Neural progenitor cell (in vitro differentiated cells): ENCODE measurements around the gene CBR3. TPM values are rescaled to one million over a fixed set of nuclear protein-coding genes. Genes with fewer than 3 reads are reported as not detected.

Experiments
- DNase-seq: peaks from one replicate; pipeline ENCODE4 v3.0.0-alpha.2; 2016; ENCODE audit warnings: low spot score
- H2AFZ ChIP-seq: fragments of 200-600 bp; sonication (generic); replicated peaks from 2 replicates; pipeline ENCODE4 v1.6.1; 2016; ENCODE audit warnings: antibody characterized with exemption
- H3F3A ChIP-seq: fragments of 200-600 bp; sonication (generic); 2 replicates; pipeline ENCODE4 v1.6.1; 2016; ENCODE audit warnings: antibody characterized with exemption, low read depth
- H3K27ac ChIP-seq: fragments of 200-600 bp; sonication (generic); 2 replicates; pipeline ENCODE4 v1.5.1; 2016; ENCODE audit warnings: mild to moderate bottlenecking
- H3K27me3 ChIP-seq: fragments of 200-600 bp; sonication (generic); 2 replicates; pipeline ENCODE4 v1.6.1; 2016; ENCODE audit warnings: mild to moderate bottlenecking, moderate library complexity
- H3K36me3 ChIP-seq: fragments of 200-600 bp; sonication (generic); 2 replicates; pipeline ENCODE4 v1.5.1; 2016
- H3K4me1 ChIP-seq: fragments of 200-600 bp; sonication (generic); 2 replicates; pipeline ENCODE4 v1.6.1; 2016; ENCODE audit warnings: mixed run types
- H3K4me2 ChIP-seq: fragments of 200-600 bp; sonication (generic); 2 replicates; pipeline ENCODE4 v1.6.1; 2016
- H3K4me3 ChIP-seq: fragments of 200-600 bp; sonication (generic); 2 replicates; pipeline ENCODE4 v1.5.1; 2016
- H3K79me2 ChIP-seq: fragments of 200-600 bp; sonication (generic); 2 replicates; pipeline ENCODE4 v1.6.1; 2016; ENCODE audit warnings: low read depth
- H3K9ac ChIP-seq: fragments of 200-600 bp; sonication (generic); 2 replicates; pipeline ENCODE4 v1.6.1; 2016
- H3K9me3 ChIP-seq: fragments of 200-600 bp; sonication (generic); 2 replicates; pipeline ENCODE4 v1.5.1; 2016; ENCODE audit warnings: low read depth
- H4K20me1 ChIP-seq: fragments of 200-600 bp; sonication (generic); 2 replicates; pipeline ENCODE4 v1.6.1; 2016; ENCODE audit warnings: low read depth
- H3K27ac Mint-ChIP-seq: 3 replicates; pipeline ENCODE4 v1.8.0; 2021; ENCODE audit warnings: mixed read lengths
- H3K27me3 Mint-ChIP-seq: 2 replicates; pipeline ENCODE4 v1.8.0; 2022; ENCODE audit warnings: low read depth, mild to moderate bottlenecking, inconsistent platforms, moderate library complexity, mixed read lengths; ENCODE audit not compliant: insufficient read depth
- H3K36me3 Mint-ChIP-seq: 3 replicates; pipeline ENCODE4 v1.8.0; 2021; ENCODE audit warnings: mixed read lengths
- H3K4me1 Mint-ChIP-seq: 3 replicates; pipeline ENCODE4 v1.8.0; 2021; ENCODE audit warnings: mixed read lengths
- H3K4me3 Mint-ChIP-seq: 3 replicates; pipeline ENCODE4 v1.8.0; 2021; ENCODE audit warnings: mild to moderate bottlenecking, moderate library complexity, mixed read lengths
- H3K9me3 Mint-ChIP-seq: 3 replicates; pipeline ENCODE4 v1.8.0; 2020; ENCODE audit warnings: mixed read lengths
- CTCF ChIP-seq: fragments of 200-600 bp; sonication (generic); IDR thresholded peaks from 2 replicates; pipeline ENCODE4 v1.5.1; 2017; ENCODE audit warnings: antibody characterized with exemption, mild to moderate bottlenecking
- EZH2 ChIP-seq: fragments of 200-600 bp; sonication (generic); IDR thresholded peaks from 2 replicates; pipeline ENCODE4 v1.6.1; 2017; ENCODE audit warnings: antibody characterized with exemption, mild to moderate bottlenecking, moderate library complexity
- EZH2phosphoT487 ChIP-seq: fragments of 200-600 bp; sonication (generic); IDR thresholded peaks from 2 replicates; pipeline ENCODE4 v1.6.1; 2017; ENCODE audit warnings: antibody characterized with exemption
- total RNA-seq: library from RNA; depleted of rRNA; stranded (reverse); fragments of >200 nt; gene quantifications from 2 replicates; pipeline ENCODE4 v1.2.3, GENCODE V29; 2015; ENCODE audit warnings: low replicate concordance

CBR3 gene
- total RNA-seq, 1 donor from 2014 or later, result not detected

GRCh38 chr21:36186506-36187399 is 51.9 kb downstream of the CBR3 start:
- H3K4me1 Mint-ChIP-seq, result peaks cover 5% of the 10 kb centered on the region
- no peaks in the 10 kb centered on the region for H3F3A ChIP-seq

GRCh38 chr21:36188081-36188681 is 53.3 kb downstream of the CBR3 start:
- Histone ChIP-seq H4K20me1 (peaks cover 4% of the 10 kb centered on the region), H3K79me2 (no peaks in the 10 kb centered on the region), H3K27me3 (no peaks in the 10 kb centered on the region), H3K4me1 (no peaks in the 10 kb centered on the region), H2AFZ (no peak overlapping the region), H3K36me3 (no peaks in the 10 kb centered on the region), H3K9ac (no peak overlapping the region), H3K9me3 (no peaks in the 10 kb centered on the region), H3K4me3 (no peak overlapping the region), H3F3A (no peaks in the 10 kb centered on the region), H3K4me2 (no peak overlapping the region), H3K27ac (no peak overlapping the region)
- no peaks in the 10 kb centered on the region for H3K9me3 Mint-ChIP-seq
- TF ChIP-seq CTCF, result no peak
- no peaks in the 10 kb centered on the region for H3K36me3 Mint-ChIP-seq
- H3K4me3 Mint-ChIP-seq, result no peak overlapping the region
- no peaks in the 10 kb centered on the region for H3K27me3 Mint-ChIP-seq
- no peak for DNase-seq
- peaks cover 5% of the 10 kb centered on the region for H3K4me1 Mint-ChIP-seq
- H3K27ac Mint-ChIP-seq, result no peak overlapping the region

More at GRCh38 chr21:36186506-36187399, 51.9 kb downstream of the CBR3 start:
- Mint-ChIP-seq H3K27me3 (no peaks in the 10 kb centered on the region), H3K9me3 (no peaks in the 10 kb centered on the region), H3K36me3 (peaks cover 2% of the 10 kb centered on the region), H3K4me3 (no peak overlapping the region), H3K27ac (no peak overlapping the region)
- TF ChIP-seq EZH2 (no peak), CTCF (no peak), EZH2phosphoT487 (no peak)
- DNase-seq, result no peak
- no peak overlapping the region for H3K4me3 ChIP-seq
- H3K79me2 ChIP-seq, result no peaks in the 10 kb centered on the region
- H3K9ac ChIP-seq, result no peak overlapping the region
- H3K27ac ChIP-seq, result no peak overlapping the region
- H3K4me1 ChIP-seq, result no peaks in the 10 kb centered on the region
- H4K20me1 ChIP-seq, result peaks cover 4% of the 10 kb centered on the region
- H3K9me3 ChIP-seq, result no peaks in the 10 kb centered on the region
- H3K4me2 ChIP-seq, result no peak overlapping the region
- H3K27me3 ChIP-seq, result no peaks in the 10 kb centered on the region
- H3K36me3 ChIP-seq, result no peaks in the 10 kb centered on the region
- no peak overlapping the region for H2AFZ ChIP-seq

- no peaks in the 10 kb centered on the region for H3K9me3 ChIP-seq
- H3F3A ChIP-seq, result no peaks in the 10 kb centered on the region
- peaks cover 4% of the 10 kb centered on the region for H4K20me1 ChIP-seq
- no peak overlapping the region for H3K9ac ChIP-seq
- H3K4me2 ChIP-seq, result no peak overlapping the region
- Mint-ChIP-seq H3K27me3 (no peaks in the 10 kb centered on the region), H3K27ac (no peak overlapping the region), H3K36me3 (no peaks in the 10 kb centered on the region), H3K4me3 (no peak overlapping the region), H3K9me3 (no peaks in the 10 kb centered on the region), H3K4me1 (peaks cover 5% of the 10 kb centered on the region)
- DNase-seq, result no peak
- no peaks in the 10 kb centered on the region for H3K36me3 ChIP-seq
- no peak overlapping the region for H3K27ac ChIP-seq
- H2AFZ ChIP-seq, result no peak overlapping the region
- H3K4me3 ChIP-seq, result no peak overlapping the region
- H3K4me1 ChIP-seq, result no peaks in the 10 kb centered on the region
- TF ChIP-seq EZH2phosphoT487 (no peak), EZH2 (no peak), CTCF (no peak)
- no peaks in the 10 kb centered on the region for H3K27me3 ChIP-seq
- H3K79me2 ChIP-seq, result no peaks in the 10 kb centered on the region
These were observed 54.1 kb downstream of the CBR3 start for GRCh38 chr21:36188937-36189336.
